H7 (cell line): ENCODE data around the gene ELMO3. TPM values are rescaled to one million over a fixed set of nuclear protein-coding genes. Genes with fewer than 3 reads are reported as not detected.

Source experiments
- DNase-seq: peaks from one replicate; pipeline ENCODE4 v3.0.0; 2012
- H3K27me3 ChIP-seq: 2 replicates; pipeline ENCODE4 v1.6.0; 2011; ENCODE audit warnings: mild to moderate bottlenecking, low read length; ENCODE audit not compliant: control insufficient read depth, insufficient read depth
- H3K36me3 ChIP-seq: replicated peaks from 2 replicates; pipeline ENCODE4 v1.5.1; 2011; ENCODE audit warnings: low read length; ENCODE audit not compliant: control insufficient read depth, insufficient read depth
- H3K4me3 ChIP-seq: 2 replicates; pipeline ENCODE4 v1.5.1; 2011; ENCODE audit warnings: low read depth, mild to moderate bottlenecking, control low read depth, low read length, moderate library complexity; ENCODE audit not compliant: insufficient read depth
- total RNA-seq: library from RNA; depleted of rRNA; stranded (reverse); fragments of >200 nt; shearing (Covaris generic); gene quantifications from 2 replicates; pipeline ENCODE4 v1.2.3, GENCODE V29; 2014

ELMO3 gene
- total RNA-seq, 1 experiment from 2014 or later, result 11.4 TPM

GRCh38 chr16:67192781-67193361 is 6.1 kb upstream of the ELMO3 start:
- Histone ChIP-seq H3K27me3 (no peaks in the 10 kb centered on the region), H3K4me3 (peak overlapping the region; percentile 95), H3K36me3 (peaks cover 38% of the 10 kb centered on the region)
- peak; percentile 54 for DNase-seq

GRCh38 chr16:67193536-67193935 is 5.4 kb upstream of the ELMO3 start:
- Histone ChIP-seq H3K27me3 (no peaks in the 10 kb centered on the region), H3K4me3 (no peak overlapping the region), H3K36me3 (peaks cover 38% of the 10 kb centered on the region)
- no peak for DNase-seq

- no peak for DNase-seq
- H3K36me3 ChIP-seq, result peaks cover 38% of the 10 kb centered on the region
- no peak overlapping the region for H3K4me3 ChIP-seq
- H3K27me3 ChIP-seq, result no peaks in the 10 kb centered on the region
Observed at GRCh38 chr16:67194260-67194659, 4.7 kb upstream of the ELMO3 start.

GRCh38 chr16:67195676-67196075 is 3.3 kb upstream of the ELMO3 start:
- no peaks in the 10 kb centered on the region for H3K27me3 ChIP-seq
- H3K4me3 ChIP-seq, result no peak overlapping the region
- H3K36me3 ChIP-seq, result peaks cover 38% of the 10 kb centered on the region
- no peak for DNase-seq

GRCh38 chr16:67196881-67197280 is 2.0 kb upstream of the ELMO3 start:
- no peak overlapping the region for H3K4me3 ChIP-seq
- H3K27me3 ChIP-seq, result no peaks in the 10 kb centered on the region
- H3K36me3 ChIP-seq, result peaks cover 38% of the 10 kb centered on the region
- no peak for DNase-seq

- no peak for DNase-seq
- Histone ChIP-seq H3K27me3 (no peaks in the 10 kb centered on the region), H3K4me3 (no peak overlapping the region), H3K36me3 (peaks cover 38% of the 10 kb centered on the region)
Observed at GRCh38 chr16:67197704-67198103, 1.2 kb upstream of the ELMO3 start.

- Histone ChIP-seq H3K36me3 (peaks cover 36% of the 10 kb centered on the region), H3K27me3 (no peaks in the 10 kb centered on the region), H3K4me3 (no peak overlapping the region)
- DNase-seq, result peak; percentile 91
Observed at GRCh38 chr16:67198238-67198734, 645 bp upstream of the ELMO3 start.

GRCh38 chr16:67199808-67200198 is 872 bp downstream of the ELMO3 start:
- H3K36me3 ChIP-seq, result peaks cover 24% of the 10 kb centered on the region
- H3K4me3 ChIP-seq, result peak overlapping the region; percentile 80
- H3K27me3 ChIP-seq, result no peaks in the 10 kb centered on the region
- DNase-seq, result peak; percentile 97

GRCh38 chr16:67200491-67200890 is 1.6 kb downstream of the ELMO3 start:
- Histone ChIP-seq H3K4me3 (no peak overlapping the region), H3K27me3 (no peaks in the 10 kb centered on the region), H3K36me3 (peaks cover 19% of the 10 kb centered on the region)
- peak; percentile 54 for DNase-seq

- Histone ChIP-seq H3K36me3 (peaks cover 9% of the 10 kb centered on the region), H3K4me3 (no peak overlapping the region), H3K27me3 (no peaks in the 10 kb centered on the region)
- DNase-seq, result peak; percentile 50
Observed at GRCh38 chr16:67201411-67202345, 2.7 kb downstream of the ELMO3 start.

- peaks cover 2% of the 10 kb centered on the region for H3K36me3 ChIP-seq
- no peaks in the 10 kb centered on the region for H3K27me3 ChIP-seq
- H3K4me3 ChIP-seq, result no peak overlapping the region
- DNase-seq, result peak; percentile 45
Observed at GRCh38 chr16:67202426-67202825, 3.5 kb downstream of the ELMO3 start.

GRCh38 chr16:67202956-67203493 is 4.1 kb downstream of the ELMO3 start:
- Histone ChIP-seq H3K4me3 (no peak overlapping the region), H3K27me3 (no peaks in the 10 kb centered on the region), H3K36me3 (no peaks in the 10 kb centered on the region; the same call in 1 of the 2 replicates)
- peak; percentile 60 for DNase-seq

GRCh38 chr16:67204076-67204475 is 5.1 kb downstream of the ELMO3 start:
- Histone ChIP-seq H3K27me3 (no peaks in the 10 kb centered on the region), H3K36me3 (no peaks in the 10 kb centered on the region; the same call in 1 of the 2 replicates), H3K4me3 (no peak overlapping the region)
- DNase-seq, result no peak

GRCh38 chr16:67206129-67206837 is 7.4 kb downstream of the ELMO3 start:
- H3K36me3 ChIP-seq, result no peaks in the 10 kb centered on the region; the same call in 1 of the 2 replicates
- DNase-seq, result no peak
- H3K4me3 ChIP-seq, result no peak overlapping the region
- H3K27me3 ChIP-seq, result no peaks in the 10 kb centered on the region
